GM21723 (cell line): ENCODE results near the gene FAM174C.
"Not testable (repeated sequence)": the region's sequence is repeated elsewhere in the genome, so short reads cannot be mapped to it uniquely, and the experiment has no call there.

ENCODE experiments used
- ATAC-seq: cut with Tn5 transposase; IDR thresholded peaks from one replicate; pipeline ENCODE4 v1.9.1; 2021; ENCODE audit warnings: mild to moderate bottlenecking, moderate library complexity; ENCODE audit not compliant: unreplicated experiment

FAM174C gene

DNA sequence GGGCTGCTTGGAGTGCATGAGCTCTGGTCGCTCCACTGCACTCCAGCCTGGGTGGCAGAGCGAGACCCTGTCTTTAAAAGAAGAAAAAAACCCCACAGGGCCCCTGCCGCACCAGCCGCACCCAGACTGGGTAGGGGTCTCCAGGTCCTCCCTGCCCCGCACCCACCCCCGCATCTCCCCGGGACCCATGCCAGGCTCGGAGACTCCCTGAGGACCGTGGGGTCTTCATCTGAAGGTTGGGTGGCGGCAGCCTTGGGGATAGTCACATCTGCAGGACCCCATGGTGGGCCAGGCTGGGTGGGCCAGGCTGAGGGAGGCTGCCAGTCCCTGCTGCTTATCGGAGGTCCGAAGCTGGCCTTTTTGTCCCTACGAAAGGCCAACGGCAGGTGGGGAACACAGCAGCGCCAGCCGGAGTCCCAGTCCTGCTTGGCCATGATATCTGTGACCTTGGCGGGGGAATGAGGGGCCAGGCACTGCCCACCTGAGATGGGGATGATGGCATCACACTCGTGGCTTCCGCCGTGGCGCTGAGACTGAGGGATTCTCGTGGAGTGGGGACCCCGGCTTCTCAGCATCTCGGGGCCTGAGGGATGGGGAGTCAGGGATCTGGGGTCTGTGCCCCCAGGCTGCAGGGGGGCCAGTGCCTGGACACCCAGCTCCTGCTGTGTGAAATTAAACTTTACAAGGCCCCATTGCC lies 21.4 kb downstream of the FAM174C start:
- ATAC-seq, result no peak

DNA sequence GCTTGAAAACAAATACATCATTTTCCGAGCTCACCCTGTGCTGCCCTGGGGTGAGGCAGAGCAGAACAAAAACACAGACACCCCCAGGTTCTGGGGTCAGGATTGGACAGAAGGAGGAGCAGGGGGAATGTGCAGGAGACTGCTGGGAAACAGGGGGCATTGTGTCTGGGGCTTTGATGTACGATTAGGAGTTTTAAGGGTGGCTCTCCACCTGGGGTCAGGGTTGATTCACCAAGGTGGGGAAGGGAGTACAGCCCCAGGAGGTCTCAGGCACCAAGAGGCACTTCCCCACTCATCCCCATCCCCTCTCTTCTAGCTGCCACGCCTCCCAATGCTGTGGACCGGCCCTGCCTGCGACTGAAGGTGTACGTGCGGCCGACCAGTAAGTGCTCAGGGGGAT lies 22.9 kb downstream of the FAM174C start:
- no peak for ATAC-seq

DNA sequence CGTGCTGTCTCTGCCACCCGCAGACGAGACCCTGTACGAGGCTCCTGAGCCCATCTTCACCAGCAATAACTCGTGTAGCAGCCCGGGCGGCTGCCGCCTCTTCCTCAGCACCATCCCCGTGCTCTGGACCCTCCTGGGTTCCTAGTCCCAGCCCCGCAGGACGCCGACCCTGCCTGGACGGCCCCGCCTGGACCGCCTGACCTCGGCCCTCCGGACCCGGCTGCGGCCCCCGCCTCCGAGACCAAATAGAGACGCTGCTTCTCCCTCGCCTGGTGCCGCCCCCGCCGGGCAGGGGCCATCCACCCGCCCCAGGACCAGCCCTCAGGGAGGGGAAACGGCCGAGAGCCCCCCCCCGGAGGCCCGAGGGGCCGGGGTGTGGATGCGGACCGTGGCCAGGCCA lies 24.5 kb downstream of the FAM174C start:
- no peak for ATAC-seq

DNA sequence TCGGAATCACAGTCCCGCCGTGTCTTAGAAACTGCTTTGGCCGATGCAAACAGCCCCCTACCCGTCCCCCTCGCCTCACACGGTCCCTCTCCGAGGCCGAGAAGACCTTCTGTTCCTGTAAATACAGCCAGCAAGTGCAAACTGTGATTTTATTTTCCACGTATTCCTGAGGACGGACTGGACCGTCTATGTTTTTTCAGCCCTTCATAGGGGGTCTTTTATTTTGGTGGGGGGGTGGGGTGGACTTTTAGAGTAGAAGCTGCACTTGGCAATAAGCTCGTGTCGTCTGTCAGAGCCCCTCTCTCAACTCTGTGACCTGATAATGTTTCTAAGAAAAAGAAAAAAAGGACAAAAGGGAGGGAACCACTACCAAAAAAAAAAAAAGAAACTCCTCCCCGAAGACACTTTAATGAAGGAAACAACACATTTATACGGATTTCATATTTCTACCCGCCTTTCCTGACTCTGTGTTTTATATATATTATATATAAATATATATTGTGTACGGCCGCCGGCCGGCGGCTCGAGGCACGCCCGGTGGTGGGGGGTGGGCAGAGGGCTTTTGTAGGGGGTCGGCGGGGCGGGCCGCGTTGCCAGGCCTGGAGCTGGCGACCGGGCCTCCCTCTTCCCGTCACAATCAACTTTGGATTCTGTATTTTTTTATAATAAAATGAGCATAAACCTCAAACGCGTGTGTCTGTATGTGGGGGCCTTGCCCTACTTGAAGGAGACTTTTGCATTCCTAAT lies 25.6 kb downstream of the FAM174C start:
- no peak for ATAC-seq

GRCh38 chr19:1302533-1303239 lies 27.4 kb downstream of the FAM174C start:
- ATAC-seq, result no peak

DNA sequence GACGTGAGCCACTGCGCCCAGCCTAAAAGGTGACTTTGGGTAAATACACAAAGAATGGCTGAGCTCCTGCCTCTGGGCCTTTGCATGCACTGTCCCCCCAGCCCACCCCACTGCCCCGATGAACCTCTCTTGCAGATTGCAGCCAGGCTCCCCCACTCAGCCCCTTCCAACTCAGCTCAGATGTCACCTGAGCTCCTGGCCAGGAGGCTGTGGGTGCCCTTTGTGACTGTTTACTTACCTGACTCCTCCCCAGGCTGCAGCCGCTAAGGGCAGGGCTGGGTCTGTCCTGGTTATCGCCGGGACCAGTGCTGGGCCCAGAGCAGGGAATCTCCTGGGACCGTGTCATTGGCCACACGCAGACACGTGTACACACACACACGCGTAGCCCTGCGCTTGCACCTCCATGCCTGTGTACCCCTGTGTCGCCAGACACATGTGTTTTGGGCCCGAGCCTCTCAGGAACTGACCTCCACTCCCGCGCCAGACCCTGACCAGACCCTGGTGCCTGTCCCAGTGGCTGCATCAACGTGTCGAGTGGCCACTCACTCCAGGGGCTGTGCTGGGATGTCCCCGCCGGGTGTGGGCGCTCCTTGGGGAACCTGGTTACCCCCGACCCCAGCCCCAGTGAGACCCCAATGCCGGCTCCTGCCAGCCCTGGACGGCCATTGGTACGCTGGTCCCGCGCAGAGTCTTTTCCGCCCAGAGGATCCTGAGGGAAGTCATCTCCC lies 29.0 kb downstream of the FAM174C start:
- no peak for ATAC-seq

- ATAC-seq, result not testable (repeated sequence)
These were observed 30.0 kb downstream of the FAM174C start for GRCh38 chr19:1305354-1305753.

GRCh38 chr19:1307320-1307719 lies 32.0 kb downstream of the FAM174C start:
- no peak for ATAC-seq

- ATAC-seq, result no peak
These were observed 32.5 kb downstream of the FAM174C start for GRCh38 chr19:1307755-1308303.

DNA sequence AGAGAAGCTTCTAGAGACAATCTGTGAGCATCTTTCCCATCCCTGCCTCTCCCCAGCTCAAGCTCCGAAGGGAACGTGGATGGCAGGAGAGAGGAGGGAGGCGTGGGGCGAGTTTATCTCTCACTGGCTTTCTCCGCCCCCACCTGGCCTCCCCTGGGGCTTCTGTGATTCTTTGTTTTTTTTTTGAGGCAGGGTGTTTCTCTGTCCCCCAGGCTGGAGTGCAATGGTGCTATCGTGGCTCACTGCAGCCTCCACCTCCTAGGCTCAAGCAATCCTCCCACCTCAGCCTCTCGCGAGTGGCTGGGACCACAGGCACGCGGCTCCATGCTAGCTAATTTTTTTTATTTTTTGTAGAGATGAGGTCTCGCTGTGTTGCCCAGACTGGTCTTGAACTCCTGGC lies 33.4 kb downstream of the FAM174C start:
- no peak for ATAC-seq

DNA sequence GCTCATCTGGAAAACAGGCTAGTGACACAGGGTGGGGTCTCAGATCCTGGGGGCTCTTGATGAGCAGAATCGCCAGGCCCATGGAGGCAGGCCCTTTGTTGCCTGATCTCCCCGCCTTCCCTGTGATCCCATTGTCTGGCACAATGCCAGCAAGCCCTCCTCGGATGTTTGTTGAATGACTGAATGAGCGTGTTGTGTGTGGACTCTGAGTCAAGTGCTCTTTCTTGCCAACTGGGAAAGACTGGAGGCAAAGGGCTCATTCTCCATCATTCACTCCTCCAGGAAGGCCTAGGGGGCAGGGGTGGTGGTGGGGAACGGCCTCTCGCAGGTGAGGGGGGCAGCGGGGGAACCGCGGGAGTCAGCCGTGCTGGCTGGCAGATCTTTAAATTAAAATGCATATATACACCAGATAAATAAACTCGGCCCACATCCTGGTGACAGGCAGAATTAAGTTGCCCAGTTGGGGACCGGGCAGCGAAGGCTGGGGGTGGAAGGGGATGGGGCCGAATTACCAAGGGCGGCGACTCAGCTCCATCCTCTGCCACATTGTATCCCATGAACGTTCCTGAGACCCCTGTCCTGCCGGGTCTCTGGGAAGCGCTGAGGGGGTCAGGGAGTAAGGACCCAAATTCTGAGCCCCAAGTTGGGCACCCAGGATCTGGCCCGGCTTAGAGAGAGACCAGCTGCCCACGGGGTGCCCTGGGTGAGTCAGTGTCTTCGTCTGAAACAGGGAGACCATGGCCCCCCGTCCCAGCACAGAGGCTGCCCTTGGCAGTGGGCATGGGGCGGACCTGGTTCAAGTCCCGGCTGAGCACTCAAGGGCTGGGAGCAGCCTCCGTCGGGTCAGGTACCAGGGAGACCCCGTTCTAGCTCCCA lies 34.9 kb downstream of the FAM174C start:
- ATAC-seq, result no peak

DNA sequence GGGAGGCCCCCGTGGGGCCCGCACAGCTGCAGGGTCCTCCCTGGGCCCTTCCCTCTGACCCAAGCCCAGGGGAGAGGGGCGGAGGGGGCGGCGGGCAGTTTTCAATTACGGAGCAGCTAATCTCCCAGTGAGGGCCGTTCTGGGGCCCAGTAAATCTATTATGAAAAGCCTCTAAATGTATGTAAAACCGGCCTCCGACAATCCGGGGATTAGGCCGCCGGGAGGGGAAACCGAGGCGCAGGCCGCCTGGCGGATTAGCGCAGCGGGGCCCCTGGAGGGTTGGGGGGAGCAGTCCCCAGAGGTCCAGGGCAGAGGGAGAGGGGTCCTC lies 35.5 kb downstream of the FAM174C start:
- ATAC-seq, result no peak

DNA sequence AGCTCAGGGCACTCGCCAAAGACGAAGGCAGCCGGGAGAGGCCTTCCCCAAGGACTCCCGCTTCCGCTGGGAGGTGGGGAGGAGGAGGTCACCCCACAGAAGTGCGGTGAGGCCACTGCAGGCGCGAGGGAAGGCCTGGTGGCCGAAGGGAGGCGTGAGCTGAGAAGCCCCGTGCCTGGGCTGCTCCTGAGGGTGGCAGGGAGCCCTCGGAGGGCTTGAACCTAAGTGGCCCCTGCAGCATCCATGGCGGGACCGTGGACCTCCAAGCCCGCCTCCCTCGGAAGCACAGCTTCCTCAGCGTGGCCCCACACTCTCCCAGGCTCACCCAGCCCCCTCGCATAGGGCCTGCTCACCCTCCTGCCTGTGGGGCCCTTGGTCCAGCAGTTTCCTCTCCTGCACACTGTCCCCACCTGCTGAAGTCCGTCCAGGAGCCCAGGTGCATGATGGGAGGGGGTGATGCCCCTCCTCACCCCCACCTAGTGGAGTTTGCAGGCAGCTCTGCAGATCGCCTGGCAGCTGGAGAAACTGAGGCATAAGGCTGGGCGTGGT lies 36.3 kb downstream of the FAM174C start:
- no peak for ATAC-seq

- no peak for ATAC-seq
These were observed 37.7 kb downstream of the FAM174C start for GRCh38 chr19:1312767-1313694.

DNA sequence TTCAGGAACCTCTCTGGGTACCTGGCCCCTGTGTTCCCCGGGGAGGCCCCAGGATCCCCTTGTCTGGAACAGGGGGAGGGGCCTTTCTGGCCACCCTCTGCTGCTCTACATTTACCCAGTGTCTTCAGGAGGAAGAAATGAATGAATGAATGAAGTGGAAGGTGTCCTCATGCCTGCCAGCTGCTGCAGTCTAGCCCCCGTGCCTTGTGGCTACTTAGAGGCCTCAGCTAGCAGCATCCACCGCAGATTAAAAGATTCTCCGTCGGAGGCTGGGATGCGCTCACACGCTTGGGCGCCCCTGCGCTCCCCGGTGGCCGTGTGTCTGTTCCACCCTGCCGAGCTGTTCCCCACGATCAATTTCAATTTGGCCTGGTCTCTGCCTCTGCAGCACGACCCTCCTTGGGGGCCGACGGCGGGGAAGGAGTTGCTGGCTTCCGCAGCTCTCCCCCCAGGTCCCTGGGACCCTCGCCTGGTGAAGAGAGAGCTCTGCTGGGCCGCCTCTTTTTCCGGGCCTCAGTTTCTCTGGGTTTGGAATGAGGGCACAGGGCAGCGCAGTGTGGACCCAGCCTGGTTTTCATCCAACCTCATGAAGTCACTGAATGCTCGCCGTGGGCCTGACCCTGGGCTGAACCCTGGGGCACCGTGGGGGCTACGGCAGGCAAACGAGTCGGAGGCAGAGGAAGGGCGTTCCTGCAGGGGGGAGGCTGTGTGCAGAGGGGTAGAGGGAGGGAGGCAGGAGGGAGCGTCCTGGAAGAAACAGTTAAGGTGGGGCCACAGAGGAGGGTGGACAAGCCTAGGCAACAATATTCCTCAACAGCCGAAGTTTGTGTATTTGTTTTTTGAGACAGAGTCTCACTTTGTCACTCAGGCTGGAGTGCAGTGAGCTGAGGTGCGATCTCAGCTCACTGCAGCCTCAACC lies 38.6 kb downstream of the FAM174C start:
- no peak for ATAC-seq

GRCh38 chr19:1315470-1316166 lies 40.3 kb downstream of the FAM174C start:
- ATAC-seq, result no peak

GRCh38 chr19:1316466-1316865 lies 41.1 kb downstream of the FAM174C start:
- no peak for ATAC-seq
